ENCODE measurements around the gene GPR148.

GPR148 gene

GRCh38 chr2:130754811-130755210, 25.9 kb downstream of the GPR148 start:
- DNase-seq, result no peak

DNA sequence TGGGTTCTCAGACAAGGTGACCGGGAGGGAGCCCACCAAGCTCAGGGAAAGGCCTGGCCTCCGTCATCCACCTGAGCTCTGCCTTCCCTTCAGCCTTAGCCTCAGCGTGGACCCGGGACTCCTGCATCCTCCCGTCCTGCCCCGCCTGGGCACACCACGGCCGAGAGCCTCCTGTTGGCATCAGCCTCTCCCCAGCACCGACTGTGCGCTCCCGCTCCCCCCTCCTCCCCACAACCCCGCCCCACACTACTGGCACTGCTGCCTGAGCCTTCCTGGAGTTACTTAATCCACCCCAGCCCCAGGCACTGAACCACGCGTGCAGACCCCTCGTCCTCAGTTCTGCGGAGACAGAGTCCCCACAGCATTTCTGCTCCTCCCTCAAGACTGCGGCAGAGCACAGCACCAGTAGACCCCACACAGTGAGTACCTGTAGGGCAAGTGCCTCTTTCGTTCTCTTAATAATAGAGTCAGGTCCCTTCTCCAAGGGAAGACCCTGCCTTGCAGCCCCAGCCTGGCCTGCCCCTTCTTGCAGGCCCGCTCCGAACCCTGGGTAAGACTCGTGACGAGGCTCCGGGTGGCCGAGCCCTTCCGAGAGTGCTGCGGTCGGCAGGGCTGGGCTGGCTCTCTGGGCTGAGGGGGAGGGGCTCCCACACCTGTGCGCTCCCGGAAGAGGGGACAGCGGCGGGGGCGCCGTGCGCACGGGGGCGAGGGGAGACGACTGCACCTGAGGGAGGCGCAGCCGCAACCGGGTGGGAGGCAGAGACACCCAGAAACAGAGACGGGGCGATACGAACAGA, 26.6 kb downstream of the GPR148 start, which contains the start of gene AMER3:
Gene AMER3, plus strand, starts transcription at position 285 of the 797 bp plus-strand sequence. CDS start 6,533 bp downstream, outside the sequence.
- DNase-seq, result peak; percentile 44 to 71

DNA sequence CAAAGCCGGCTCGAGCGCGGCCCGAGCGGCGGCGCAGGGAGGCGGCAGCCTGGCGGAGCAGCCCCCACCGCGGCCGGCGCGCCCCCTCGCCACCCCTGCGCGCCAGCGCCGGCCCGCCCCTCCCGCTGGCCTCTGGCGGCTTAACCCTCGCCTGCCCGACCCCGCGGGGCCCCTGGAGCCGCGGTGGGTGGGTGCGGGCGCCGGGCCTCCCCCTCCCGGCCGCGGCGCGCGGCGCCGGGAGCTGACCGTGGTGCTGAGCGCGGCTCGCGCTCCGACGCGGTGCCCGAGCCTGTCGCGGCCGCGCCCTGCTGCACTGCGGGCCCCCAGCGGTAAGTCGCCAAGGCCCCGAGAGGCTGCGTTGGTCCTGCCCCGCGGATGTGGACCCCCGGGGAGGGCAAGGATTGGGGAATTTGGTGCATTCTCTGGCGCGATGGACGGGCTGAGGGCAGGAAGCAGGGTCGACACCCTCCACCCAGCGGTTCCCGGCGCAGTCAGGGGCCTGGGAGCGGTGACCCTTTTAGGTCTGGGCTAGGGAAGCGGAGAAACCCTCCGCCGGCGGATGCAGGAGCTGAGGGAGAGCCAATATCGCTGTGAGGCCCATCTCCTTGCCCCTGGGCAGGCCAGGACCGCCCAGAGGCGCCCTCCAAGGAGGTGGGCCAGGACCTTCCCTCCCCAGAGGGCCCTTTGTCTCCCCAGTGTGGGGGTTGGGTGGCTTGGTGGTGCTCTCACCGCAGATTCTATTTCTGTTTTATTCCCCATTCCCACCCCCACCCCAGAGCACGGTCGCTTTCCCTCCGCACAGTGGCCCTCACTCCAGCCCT, 27.4 kb downstream of the GPR148 start:
- DNase-seq, result peak; percentile 23 to 56

DNA sequence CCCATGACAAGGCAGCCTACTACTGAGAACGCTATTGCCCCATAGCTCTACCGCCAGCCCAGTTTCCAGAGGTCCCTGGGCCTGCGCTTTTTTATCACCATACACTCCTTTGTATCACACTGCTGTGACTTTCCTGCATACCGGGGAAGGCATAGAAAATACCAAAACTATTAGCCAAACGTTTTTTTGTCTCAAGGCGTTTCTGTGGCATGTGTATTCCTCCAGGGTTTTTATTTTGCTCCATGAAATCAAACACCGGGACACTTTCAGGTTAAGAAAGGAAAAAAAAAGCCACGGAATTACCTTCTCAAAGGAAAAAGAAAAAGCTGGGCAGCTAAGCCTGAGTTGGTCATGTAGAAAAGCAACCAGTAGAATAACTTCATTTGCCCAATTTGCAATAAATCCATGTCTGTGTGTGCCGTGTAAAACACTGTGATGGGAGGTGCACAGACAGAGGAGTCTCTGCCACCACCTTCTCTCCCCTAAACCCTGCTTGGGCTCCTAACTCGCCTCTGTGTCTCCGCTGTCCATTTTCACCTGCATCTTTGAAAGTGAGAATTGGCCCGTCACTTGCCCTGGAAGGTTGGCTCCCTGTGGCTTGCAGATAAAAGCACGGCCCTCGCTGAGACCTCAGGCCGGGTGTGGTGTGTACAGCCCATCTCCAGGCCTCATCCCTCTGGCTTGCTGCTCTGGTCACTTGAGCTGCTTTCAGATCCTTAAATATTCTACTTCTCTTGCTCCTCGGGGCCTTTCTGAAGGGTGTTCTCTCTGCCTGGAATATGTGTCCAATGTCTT, 28.2 kb downstream of the GPR148 start:
- no peak for DNase-seq

- DNase-seq, result no peak
Observed at GRCh38 chr2:130759906-130760753, 31.3 kb downstream of the GPR148 start.

DNA sequence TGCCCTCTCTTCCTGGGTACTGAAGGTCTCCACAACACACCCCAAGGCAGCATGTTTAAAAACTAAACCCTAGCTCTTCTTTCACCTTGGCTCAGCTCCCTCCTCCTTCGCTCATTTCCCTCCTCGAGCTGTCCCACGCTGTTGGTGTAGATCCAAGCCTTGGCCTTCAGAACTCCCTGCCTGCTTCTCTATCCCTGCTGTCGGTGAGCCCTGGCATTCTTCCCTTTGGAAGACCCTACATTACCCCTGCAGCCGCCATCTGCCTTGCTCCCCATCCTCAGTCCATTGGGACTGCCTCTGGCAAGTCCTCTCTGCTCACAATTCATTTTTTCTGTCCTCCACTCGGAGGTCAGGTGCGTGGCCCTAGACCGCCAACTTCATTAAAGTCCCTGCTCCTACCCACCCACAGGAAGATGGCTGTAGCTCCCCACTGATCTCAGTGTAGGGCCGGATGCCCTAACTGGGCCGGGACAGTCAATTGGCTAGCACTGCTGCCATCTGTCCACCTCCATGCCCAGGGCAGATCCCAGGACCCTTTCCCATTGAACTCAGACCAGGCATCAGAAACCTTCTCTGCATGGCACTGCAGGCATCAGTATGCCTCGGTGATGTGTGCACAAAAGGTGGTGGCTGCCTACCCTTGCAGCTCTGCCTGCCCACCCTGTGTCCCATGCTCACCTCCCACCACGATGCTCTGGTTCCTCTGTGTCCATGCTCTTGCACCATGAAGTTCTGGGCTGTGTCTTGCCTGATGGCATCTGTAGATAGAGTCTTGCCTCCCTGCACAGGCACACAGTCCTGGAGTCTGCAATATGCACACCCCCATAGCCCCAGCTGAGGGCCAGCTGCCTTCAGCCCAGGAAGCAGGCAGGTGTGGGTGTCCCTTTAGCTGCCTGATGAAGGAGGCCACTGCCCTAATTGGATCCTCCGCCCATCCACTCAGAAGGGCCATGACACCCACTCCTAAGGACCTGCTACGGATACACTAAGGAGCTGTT, 32.2 kb downstream of the GPR148 start:
- no peak for DNase-seq

DNA sequence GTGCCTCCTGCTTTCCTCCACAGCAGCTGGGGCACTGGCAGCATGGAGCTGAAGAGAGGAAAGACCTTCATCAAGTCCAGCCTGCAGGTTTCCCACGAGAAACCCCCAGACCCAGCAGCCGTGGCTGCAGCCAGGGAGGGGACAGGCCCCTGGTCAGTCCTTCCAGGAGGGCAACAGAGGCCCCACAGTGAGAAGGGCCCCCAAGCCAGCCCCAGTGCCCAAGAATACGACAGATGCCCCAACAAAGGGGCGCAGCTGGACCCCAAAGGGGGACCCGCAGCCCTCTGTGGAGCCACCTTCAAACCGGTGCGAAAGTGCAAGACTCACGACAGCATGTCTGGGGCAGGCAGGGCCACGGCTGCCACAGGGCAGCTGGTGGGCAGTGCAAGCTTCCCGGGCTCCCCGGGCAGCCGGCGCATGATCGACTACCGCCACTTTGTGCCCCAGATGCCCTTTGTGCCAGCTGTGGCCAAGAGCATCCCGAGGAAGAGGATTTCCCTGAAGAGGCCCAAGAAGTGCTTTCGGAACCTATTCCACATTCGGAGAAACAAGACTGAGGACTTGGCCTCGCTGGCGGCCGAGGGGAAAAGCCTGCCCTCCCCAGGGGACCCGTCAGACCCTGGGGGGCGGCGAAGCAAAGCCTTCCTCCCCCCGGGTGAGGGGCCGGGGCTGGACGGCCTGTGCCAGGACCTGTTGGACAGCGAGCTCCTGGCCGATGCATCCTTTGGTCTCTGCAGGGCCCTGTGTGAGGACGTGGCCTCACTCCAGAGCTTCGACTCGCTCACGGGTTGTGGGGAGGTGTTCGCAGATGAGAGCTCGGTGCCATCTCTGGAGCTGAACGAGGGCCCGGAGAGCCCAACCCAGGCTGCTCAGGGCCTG, 33.4 kb downstream of the GPR148 start:
- DNase-seq, result no peak

DNA sequence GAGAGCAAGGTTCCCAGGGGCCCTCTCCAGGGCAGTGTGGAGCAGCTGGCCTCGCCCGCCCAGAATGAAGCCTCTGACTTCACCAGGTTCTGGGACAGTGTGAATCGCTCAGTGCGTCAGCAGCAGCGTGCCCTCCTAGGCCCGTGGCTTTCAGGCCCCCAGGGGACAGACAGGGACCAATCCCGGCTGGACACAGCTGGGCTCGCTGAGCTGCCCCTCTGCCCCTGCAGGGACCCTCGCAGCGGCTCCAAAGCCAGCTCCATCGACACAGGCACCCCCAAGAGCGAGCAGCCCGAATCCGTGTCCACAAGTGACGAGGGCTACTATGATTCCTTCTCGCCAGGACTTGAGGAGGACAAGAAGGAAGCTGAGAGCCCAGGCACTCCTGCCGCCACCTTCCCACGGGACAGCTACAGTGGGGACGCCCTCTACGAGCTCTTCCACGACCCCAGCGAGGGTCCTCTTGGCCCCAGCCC, 34.1 kb downstream of the GPR148 start:
- DNase-seq, result no peak

GRCh38 chr2:130763405-130763804, 34.5 kb downstream of the GPR148 start:
- no peak for DNase-seq

- no peak for DNase-seq
Observed at GRCh38 chr2:130764035-130764820, 35.4 kb downstream of the GPR148 start.

DNA sequence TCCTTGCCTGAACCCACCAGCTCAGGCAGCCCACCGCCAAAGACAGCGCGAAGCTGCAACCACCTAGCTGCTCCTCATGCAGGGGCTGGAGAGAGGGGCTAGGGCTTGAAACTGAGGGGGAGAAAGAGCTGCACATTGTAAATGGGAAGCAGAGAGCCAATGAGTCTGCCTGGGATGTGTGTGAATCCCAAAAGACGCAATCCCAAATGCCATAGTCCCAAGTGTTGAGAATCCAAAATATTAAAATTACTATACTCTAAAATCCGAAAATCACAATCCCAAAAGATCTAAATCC, 35.9 kb downstream of the GPR148 start:
- DNase-seq, result no peak

DNA sequence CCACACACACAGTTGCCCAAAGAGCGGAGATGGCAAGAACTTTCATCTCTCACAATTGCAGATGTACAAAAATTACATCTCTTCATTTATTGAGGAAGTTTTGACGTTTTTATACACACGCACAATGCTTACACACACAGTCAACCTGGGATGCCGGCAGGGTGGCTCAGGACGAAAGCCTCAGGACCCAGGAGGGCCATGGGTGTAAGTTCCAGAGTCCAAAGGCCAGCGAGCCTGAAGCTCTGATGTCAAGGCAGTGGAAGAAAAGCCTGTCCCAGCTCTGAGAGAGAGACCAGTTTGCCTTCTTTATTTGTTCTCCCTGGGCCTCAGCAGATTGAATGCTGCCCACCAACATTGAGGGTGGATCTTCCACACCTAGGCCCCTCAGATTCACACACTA, 36.6 kb downstream of the GPR148 start:
- DNase-seq, result no peak

- no peak for DNase-seq
Observed at GRCh38 chr2:130766037-130766436, 37.2 kb downstream of the GPR148 start.

- no peak for DNase-seq
Observed at GRCh38 chr2:130766711-130767407, 38.0 kb downstream of the GPR148 start.

GRCh38 chr2:130767408-130767775, 38.5 kb downstream of the GPR148 start:
- DNase-seq, result no peak

- DNase-seq, result no peak
Observed at GRCh38 chr2:130768191-130768855, 39.5 kb downstream of the GPR148 start.

DNA sequence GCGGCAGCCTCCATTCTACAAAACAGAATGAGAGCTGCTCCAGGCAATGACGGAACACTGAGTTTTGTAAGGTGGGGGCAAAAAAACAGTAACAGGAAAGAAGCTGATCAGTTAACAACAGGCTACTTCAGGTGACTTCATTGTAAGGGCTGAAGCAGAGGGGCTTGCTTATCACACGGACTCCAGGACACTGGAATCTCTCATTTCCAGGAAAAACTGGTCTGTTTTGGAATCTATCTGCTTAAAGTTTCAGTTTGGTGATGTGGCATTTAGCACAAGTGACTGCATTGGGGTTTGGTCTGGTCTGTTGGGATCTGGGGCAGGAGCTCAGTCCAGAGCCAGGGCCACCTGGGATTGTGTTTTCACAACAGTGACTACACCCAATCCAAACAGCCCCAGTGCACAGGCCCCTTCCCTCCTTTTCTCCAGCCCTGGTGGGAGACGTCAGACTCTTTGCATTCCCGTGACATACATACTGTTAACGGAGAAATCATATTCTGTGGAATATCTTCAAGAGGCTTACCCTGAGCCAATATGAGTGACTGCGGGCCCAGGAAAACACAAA, 40.6 kb downstream of the GPR148 start:
- DNase-seq, result no peak

DNA sequence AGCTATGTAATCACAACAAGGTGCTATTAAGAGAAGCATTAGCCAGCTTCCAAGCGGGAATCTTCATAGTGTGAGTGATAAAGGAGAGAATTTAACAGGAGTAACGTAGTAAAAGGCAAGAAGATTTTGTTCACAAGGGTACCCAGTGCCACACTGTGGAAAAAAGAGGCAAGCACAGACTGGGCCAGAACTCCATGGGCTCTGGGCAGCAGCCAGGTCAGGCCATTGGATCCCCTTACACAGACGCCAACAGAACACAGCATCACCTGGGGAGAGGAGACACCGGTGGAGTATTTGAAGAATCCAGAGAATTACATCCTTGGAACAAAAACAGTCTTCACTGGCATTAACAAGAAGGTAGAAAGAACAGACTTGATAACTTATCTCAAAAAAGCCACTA, 47.7 kb downstream of the GPR148 start:
- DNase-seq, result no peak
